Lower lobe of right lung (tissue), 2 donors: ENCODE measurements around the gene PHF20. TPM values are rescaled to one million over a fixed set of nuclear protein-coding genes. Genes with fewer than 3 reads are reported as not detected.
"Not testable (repeated sequence)": the region's sequence is repeated elsewhere in the genome, so short reads cannot be mapped to it uniquely, and the experiment has no call there.

Experiments used
- ATAC-seq, 2 donors: fragments of 200-7000 bp; cut with Tn5 transposase; one replicate each; pipeline ENCODE4 v1.9.1; 2020 to 2022; ENCODE audit warnings: mild to moderate bottlenecking in 2 of 2, moderate library complexity in 2 of 2
- DNase-seq: peaks from one replicate; pipeline ENCODE4 v3.0.0-alpha.2; 2020
- H3K27ac ChIP-seq: fragments of 200-600 bp; one replicate; pipeline ENCODE4 v1.8.0; 2022
- H3K27me3 ChIP-seq: fragments of 200-600 bp; one replicate; pipeline ENCODE4 v1.8.0; 2022; ENCODE audit warnings: low read depth
- H3K36me3 ChIP-seq: fragments of 200-600 bp; one replicate; pipeline ENCODE4 v1.8.0; 2022; ENCODE audit warnings: mild to moderate bottlenecking
- H3K4me1 ChIP-seq: fragments of 200-600 bp; one replicate; pipeline ENCODE4 v1.8.0; 2022
- H3K4me3 ChIP-seq: fragments of 200-600 bp; one replicate; pipeline ENCODE4 v1.8.0; 2022; ENCODE audit warnings: mild to moderate bottlenecking
- H3K9me3 ChIP-seq: fragments of 200-600 bp; one replicate; pipeline ENCODE4 v1.8.0; 2022
- intact Hi-C: fragments of 100-400 bp; cut with DNase I; formaldehyde crosslinking; loops from one replicate; pipeline ENCODE4 v1.11.0; 2022
- total RNA-seq: library from RNA; stranded (reverse); fragmentation: NEBNext Ultra II Directional; extraction: Animal tissue kit (Norgen Biotek cat#: 25700); gene quantifications from one replicate; pipeline ENCODE4 v1.2.1, GENCODE V29; 2021
- TF ChIP-seq, protein P1 (sequence below): fragments of 200-600 bp; IDR thresholded peaks from one replicate; pipeline ENCODE4 v1.8.0; 2022; ENCODE audit warnings: antibody characterized with exemption, mild to moderate bottlenecking
- donor health status: DM: no; HTN: yes; CAD: no; lungs with severe emphysema.

The PHF20 gene
- total RNA-seq, 1 donor from 2014 or later = 47.9 TPM

DNA sequence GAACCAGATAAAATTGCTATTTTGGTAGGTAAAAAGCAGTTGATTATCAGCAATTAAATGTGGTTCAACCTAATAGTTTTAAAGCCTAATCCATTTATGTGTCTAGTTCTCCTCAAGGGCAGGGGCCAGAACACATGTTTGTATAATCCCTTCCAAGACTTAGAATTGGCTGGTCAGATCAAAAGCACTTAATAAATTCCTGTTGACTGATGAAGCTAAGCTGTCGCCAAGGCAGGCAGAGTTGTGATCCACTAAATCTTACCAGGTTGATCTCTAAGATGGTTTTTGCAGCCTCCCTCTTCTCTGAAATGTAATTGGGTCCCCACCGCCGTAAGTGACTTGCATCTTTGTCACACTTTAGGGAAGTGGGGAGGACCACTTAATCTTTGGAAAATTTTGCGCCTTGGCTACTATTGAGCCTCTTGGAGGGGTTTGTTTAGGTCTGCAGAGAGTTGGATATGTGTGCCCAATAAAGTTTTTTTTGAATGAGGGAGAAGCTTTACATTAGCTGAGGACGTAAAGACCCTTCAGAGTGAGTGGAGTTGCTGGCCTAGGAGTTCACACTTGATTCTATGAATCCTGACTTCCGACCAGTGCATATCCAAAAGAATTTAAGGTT lies 65.9 kb downstream of the PHF20 start:
- no peak for DNase-seq
- TF ChIP-seq, protein P1, sequence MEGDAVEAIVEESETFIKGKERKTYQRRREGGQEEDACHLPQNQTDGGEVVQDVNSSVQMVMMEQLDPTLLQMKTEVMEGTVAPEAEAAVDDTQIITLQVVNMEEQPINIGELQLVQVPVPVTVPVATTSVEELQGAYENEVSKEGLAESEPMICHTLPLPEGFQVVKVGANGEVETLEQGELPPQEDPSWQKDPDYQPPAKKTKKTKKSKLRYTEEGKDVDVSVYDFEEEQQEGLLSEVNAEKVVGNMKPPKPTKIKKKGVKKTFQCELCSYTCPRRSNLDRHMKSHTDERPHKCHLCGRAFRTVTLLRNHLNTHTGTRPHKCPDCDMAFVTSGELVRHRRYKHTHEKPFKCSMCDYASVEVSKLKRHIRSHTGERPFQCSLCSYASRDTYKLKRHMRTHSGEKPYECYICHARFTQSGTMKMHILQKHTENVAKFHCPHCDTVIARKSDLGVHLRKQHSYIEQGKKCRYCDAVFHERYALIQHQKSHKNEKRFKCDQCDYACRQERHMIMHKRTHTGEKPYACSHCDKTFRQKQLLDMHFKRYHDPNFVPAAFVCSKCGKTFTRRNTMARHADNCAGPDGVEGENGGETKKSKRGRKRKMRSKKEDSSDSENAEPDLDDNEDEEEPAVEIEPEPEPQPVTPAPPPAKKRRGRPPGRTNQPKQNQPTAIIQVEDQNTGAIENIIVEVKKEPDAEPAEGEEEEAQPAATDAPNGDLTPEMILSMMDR = no peak

DNA sequence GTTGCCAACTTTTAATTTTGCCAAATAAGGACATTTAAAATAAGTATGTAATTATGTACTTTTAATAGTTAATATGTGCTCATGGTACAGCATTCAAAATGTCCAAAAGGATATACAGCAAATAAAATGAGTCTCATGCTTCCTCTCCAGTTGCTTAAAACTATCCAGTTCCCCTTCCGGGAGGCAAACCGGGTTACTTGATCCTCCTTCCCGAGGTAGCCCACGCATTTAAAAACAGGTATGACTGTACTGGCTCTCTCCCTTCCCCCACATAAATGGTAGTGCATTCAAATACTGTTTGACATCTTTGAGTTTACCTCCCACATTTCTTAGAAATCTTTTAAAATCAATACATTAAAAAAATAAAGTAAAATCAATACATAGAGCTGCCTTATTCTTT lies 66.4 kb downstream of the PHF20 start:
- Histone ChIP-seq H3K4me1 (peaks cover 6% of the 10 kb centered on the region), H3K27ac (no peak overlapping the region), H3K4me3 (no peak overlapping the region), H3K36me3 (peaks cover 13% of the 10 kb centered on the region), H3K9me3 (peaks cover 3% of the 10 kb centered on the region), H3K27me3 (no peaks in the 10 kb centered on the region)
- intact Hi-C loops = no loop called here
- no peak for DNase-seq
- ATAC-seq = no peak
- TF ChIP-seq, protein P1 = no peak

More for the DNA sequence above, 65.9 kb downstream of the PHF20 start:
- H3K36me3 ChIP-seq = peaks cover 8% of the 10 kb centered on the region
- ATAC-seq = peak in 1 of 2 donors; percentile 26
- H3K27me3 ChIP-seq = no peaks in the 10 kb centered on the region
- peaks cover 6% of the 10 kb centered on the region for H3K4me1 ChIP-seq
- no peak overlapping the region for H3K27ac ChIP-seq
- intact Hi-C loops = no loop called here
- H3K4me3 ChIP-seq = no peak overlapping the region
- H3K9me3 ChIP-seq = peaks cover 3% of the 10 kb centered on the region

DNA sequence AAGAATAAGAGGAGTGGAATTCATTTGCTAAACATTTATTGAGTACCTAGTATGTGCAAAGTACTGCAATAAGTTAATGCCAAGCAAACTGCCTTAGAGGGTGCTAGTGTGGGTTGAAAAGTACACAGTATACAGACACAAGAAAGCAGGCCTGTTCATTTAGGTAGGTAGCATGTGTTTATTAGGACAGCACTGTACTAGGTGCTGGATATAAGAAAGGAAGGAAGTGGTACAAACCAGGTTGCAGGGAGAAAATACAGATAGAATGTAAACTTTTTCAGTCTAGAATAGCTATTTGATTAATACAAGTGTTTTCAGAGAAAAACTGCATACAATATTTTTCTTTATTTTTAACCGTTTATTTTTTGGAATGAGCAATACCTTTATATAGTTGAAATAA lies 68.1 kb downstream of the PHF20 start:
- DNase-seq (no peak), ATAC-seq (no peak)
- intact Hi-C loops = no loop called here
- Histone ChIP-seq H3K27me3 (no peaks in the 10 kb centered on the region), H3K9me3 (peaks cover 11% of the 10 kb centered on the region), H3K4me1 (peaks cover 6% of the 10 kb centered on the region), H3K27ac (no peak overlapping the region), H3K36me3 (peaks cover 25% of the 10 kb centered on the region), H3K4me3 (no peak overlapping the region)
- TF ChIP-seq, protein P1 = no peak

DNA sequence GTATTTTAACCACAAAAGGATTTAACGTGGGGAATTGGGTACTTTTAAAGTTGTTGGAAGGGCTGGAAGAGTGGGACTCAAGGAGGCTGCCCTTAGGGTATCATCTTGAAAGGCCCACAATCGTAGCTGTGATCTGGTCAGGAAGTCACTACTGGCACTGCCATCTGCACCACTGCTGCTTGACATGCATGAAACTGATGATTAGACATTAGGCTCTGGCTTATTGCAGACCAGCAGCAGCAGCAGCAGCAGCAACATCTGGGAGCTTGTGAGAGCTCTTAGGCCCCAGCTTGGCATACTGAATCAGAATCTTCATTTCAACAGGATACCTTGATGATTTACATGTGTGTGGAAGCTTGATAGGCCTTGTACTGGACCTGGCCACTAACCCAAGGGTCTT lies 68.6 kb downstream of the PHF20 start:
- Histone ChIP-seq H3K9me3 (peaks cover 11% of the 10 kb centered on the region), H3K4me1 (peaks cover 6% of the 10 kb centered on the region), H3K36me3 (peaks cover 30% of the 10 kb centered on the region), H3K27me3 (no peaks in the 10 kb centered on the region), H3K27ac (no peak overlapping the region), H3K4me3 (no peak overlapping the region)
- DNase-seq (no peak), ATAC-seq (no peak)
- intact Hi-C loops = no loop called here
- TF ChIP-seq, protein P1 = no peak

DNA sequence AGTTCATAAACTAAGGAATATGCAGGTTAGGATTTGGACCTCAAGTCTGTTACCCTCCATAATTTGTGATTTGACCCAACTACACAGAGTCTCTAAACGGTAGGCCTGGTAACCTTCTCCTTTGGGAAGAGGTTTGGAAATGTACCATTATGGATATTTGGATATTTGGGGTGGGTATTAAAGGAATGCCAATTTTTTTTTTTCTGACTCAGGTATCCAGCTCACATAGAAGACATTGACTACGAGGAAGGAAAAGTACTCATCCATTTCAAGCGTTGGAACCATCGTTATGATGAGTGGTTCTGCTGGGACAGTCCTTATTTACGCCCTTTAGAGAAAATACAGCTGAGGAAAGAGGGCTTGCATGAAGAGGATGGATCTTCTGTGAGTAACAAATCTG lies 70.5 kb downstream of the PHF20 start:
- Histone ChIP-seq H3K36me3 (peaks cover 37% of the 10 kb centered on the region), H3K4me3 (no peak overlapping the region), H3K27ac (no peak overlapping the region), H3K4me1 (peaks cover 6% of the 10 kb centered on the region), H3K9me3 (peaks cover 11% of the 10 kb centered on the region), H3K27me3 (no peaks in the 10 kb centered on the region)
- ATAC-seq = no peak
- TF ChIP-seq, protein P1 = no peak
- DNase-seq = no peak
- intact Hi-C loops = no loop called here

DNA sequence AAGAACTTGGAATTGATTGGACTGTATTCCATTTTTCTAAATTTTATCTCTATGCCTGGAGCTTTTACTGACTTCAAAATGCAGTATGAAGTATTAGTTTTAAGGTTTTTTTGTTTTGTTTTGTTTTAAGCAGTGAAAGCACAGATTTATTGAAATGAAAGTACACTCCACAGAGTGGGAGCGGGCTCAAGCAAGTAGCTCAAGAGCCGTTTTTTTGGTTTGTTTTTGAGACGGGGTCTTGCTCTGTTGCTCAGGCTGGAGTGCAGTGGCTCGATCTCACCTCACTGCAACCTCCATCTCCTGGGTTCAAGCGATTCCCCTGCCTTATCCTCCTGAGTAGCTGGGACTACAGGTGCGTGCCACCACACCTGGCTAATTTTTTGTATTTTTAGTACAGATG lies 72.1 kb downstream of the PHF20 start:
- H3K36me3 ChIP-seq = peaks cover 47% of the 10 kb centered on the region
- ATAC-seq = not testable (repeated sequence)

More for the DNA sequence above, 72.1 kb downstream of the PHF20 start:
- DNase-seq, H3K4me1 ChIP-seq, H3K27ac ChIP-seq, intact Hi-C loops, H3K4me3 ChIP-seq, H3K27me3 ChIP-seq: not testable (repeated sequence)
- peaks cover 11% of the 10 kb centered on the region for H3K9me3 ChIP-seq
